ENCODE results near the gene NXPH1. TPM values are rescaled to one million over a fixed set of nuclear protein-coding genes. Genes with fewer than 3 reads are reported as not detected.

NXPH1 gene
- total RNA-seq, 1 donor from 2014 or later, result not detected

GRCh38 chr7:8442051-8442813 is 8.8 kb downstream of the NXPH1 start:
- intact Hi-C loops (cut with micrococcal nuclease), result no loop called here
- H3K4me3 Mint-ChIP-seq (ENCODE audit: low read depth), result no peak overlapping the region
- H3K9me3 Mint-ChIP-seq, result peaks cover 3% of the 10 kb centered on the region
- no peaks in the 10 kb centered on the region for H3K36me3 Mint-ChIP-seq (ENCODE audit: low read depth)
- DNase-seq (ENCODE audit: low spot score), result no peak
- H3K4me1 Mint-ChIP-seq (ENCODE audit: low read depth), result peaks cover 6% of the 10 kb centered on the region
- H3K27me3 Mint-ChIP-seq (ENCODE audit: low read depth), result peaks cover 68% of the 10 kb centered on the region
- no peak overlapping the region for H3K27ac Mint-ChIP-seq

- Mint-ChIP-seq H3K36me3 (ENCODE audit: low read depth) (no peaks in the 10 kb centered on the region), H3K9me3 (peaks cover 3% of the 10 kb centered on the region), H3K27ac (no peak overlapping the region), H3K4me1 (ENCODE audit: low read depth) (peaks cover 6% of the 10 kb centered on the region), H3K27me3 (ENCODE audit: low read depth) (peaks cover 62% of the 10 kb centered on the region), H3K4me3 (ENCODE audit: low read depth) (no peak overlapping the region)
- intact Hi-C loops (cut with micrococcal nuclease), result no loop called here
- DNase-seq (ENCODE audit: low spot score), result peak; percentile 64
These were observed 9.4 kb downstream of the NXPH1 start for GRCh38 chr7:8442814-8443304.

GRCh38 chr7:8443576-8444467 is 10.4 kb downstream of the NXPH1 start:
- Mint-ChIP-seq H3K36me3 (ENCODE audit: low read depth) (no peaks in the 10 kb centered on the region), H3K4me1 (ENCODE audit: low read depth) (peaks cover 6% of the 10 kb centered on the region), H3K9me3 (peaks cover 3% of the 10 kb centered on the region), H3K27ac (peak overlapping the region; percentile 60), H3K4me3 (ENCODE audit: low read depth) (no peak overlapping the region), H3K27me3 (ENCODE audit: low read depth) (peaks cover 53% of the 10 kb centered on the region)
- intact Hi-C loops (cut with micrococcal nuclease), result no loop called here
- no peak for DNase-seq (ENCODE audit: low spot score)

DNA sequence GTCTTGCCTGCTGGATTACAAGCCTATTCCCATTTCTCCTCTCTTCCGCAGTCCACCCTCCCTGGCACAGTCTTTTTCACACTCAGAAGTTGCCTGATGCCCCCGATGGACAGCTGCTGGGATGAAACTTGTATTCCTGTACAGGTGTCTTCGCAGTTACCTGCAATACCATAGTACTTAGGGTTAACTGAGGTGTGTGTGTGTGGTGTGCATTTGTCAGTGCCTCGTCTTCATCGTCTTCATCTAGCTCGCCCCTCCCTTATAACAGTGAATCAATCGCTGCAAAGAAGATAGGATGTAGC is 11.0 kb downstream of the NXPH1 start:
- intact Hi-C loops (cut with micrococcal nuclease), result no loop called here
- Mint-ChIP-seq H3K4me3 (ENCODE audit: low read depth) (no peak overlapping the region), H3K9me3 (peaks cover 3% of the 10 kb centered on the region), H3K27me3 (ENCODE audit: low read depth) (peaks cover 53% of the 10 kb centered on the region), H3K36me3 (ENCODE audit: low read depth) (no peaks in the 10 kb centered on the region), H3K27ac (no peak overlapping the region), H3K4me1 (ENCODE audit: low read depth) (peaks cover 6% of the 10 kb centered on the region)
- DNase-seq (ENCODE audit: low spot score), result no peak

DNA sequence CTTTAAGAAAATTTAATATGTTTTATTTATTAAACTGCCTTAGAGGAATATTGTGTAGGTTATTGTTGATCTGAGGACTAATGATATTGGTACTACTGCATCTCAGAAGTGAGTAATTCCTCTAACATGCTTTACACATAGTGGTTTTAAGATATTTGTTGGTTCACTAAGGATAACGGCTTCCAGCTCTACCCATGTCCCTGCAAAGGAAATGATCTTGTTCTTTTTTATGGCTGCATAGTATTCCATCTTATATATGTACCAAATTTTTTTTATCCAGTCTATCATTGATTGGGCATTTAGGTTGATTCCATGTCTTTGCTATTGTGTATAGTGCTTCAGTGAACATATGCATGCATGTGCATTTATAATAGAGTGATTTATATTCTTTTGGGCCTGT is 20.1 kb downstream of the NXPH1 start:
- Mint-ChIP-seq H3K4me3 (ENCODE audit: low read depth) (no peak overlapping the region), H3K27me3 (ENCODE audit: low read depth) (no peaks in the 10 kb centered on the region), H3K4me1 (ENCODE audit: low read depth) (no peaks in the 10 kb centered on the region), H3K36me3 (ENCODE audit: low read depth) (no peaks in the 10 kb centered on the region), H3K9me3 (no peaks in the 10 kb centered on the region), H3K27ac (no peak overlapping the region)
- intact Hi-C loops (cut with micrococcal nuclease), result no loop called here
- no peak for DNase-seq (ENCODE audit: low spot score)

DNA sequence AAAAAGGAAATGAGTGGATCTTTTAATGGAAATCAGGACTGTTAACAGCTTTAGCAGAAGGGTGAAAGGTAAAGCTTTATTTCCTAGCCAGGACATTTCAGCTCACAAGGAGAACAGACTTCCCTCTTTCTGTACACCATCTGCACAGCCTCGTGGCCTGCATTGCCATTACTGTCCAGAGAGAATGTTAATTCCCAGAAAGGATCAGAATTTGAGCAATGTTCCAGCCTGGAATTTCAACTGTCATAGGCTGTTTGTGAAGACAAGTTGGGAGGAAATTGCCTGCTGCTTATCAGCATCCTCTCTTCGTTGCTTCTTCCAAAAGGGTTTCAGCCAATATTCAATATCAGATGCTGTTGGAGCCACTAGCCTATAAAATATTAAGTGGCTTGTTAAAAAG is 22.0 kb downstream of the NXPH1 start:
- Mint-ChIP-seq H3K9me3 (no peaks in the 10 kb centered on the region), H3K36me3 (ENCODE audit: low read depth) (no peaks in the 10 kb centered on the region), H3K27ac (no peak overlapping the region), H3K4me1 (ENCODE audit: low read depth) (no peaks in the 10 kb centered on the region), H3K27me3 (ENCODE audit: low read depth) (no peaks in the 10 kb centered on the region), H3K4me3 (ENCODE audit: low read depth) (no peak overlapping the region)
- intact Hi-C loops (cut with micrococcal nuclease), result no loop called here
- DNase-seq (ENCODE audit: low spot score), result no peak

- intact Hi-C loops (cut with micrococcal nuclease), result no loop called here
- no peak overlapping the region for H3K27ac Mint-ChIP-seq
- H3K36me3 Mint-ChIP-seq (ENCODE audit: low read depth), result no peaks in the 10 kb centered on the region
- no peak overlapping the region for H3K4me3 Mint-ChIP-seq (ENCODE audit: low read depth)
- DNase-seq (ENCODE audit: low spot score), result no peak
- no peaks in the 10 kb centered on the region for H3K27me3 Mint-ChIP-seq (ENCODE audit: low read depth)
- no peaks in the 10 kb centered on the region for H3K4me1 Mint-ChIP-seq (ENCODE audit: low read depth)
- H3K9me3 Mint-ChIP-seq, result no peaks in the 10 kb centered on the region
These were observed 28.9 kb downstream of the NXPH1 start for GRCh38 chr7:8462309-8462708.

DNA sequence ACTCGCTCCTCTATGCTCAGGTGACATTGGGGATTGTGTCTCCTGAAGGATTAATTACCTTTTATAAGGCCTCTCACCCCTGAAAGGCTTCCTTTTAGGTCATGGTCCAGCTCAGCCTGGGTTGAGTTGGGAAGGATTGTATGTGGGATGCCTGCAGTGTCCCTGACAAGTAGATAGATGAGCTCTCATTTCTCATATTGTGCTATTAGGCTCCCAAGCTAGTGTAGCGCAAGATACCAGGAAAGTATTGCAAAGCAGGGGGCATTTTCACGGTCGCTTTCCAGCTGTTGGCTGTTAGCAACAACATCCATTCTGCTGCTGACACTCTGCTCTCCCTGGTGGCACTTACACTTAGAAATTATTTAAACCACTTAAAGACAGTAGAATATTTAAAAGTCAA is 31.9 kb downstream of the NXPH1 start:
- H3K4me3 Mint-ChIP-seq (ENCODE audit: low read depth), result no peak overlapping the region
- no peaks in the 10 kb centered on the region for H3K4me1 Mint-ChIP-seq (ENCODE audit: low read depth)
- H3K36me3 Mint-ChIP-seq (ENCODE audit: low read depth), result no peaks in the 10 kb centered on the region
- H3K9me3 Mint-ChIP-seq, result no peaks in the 10 kb centered on the region
- DNase-seq (ENCODE audit: low spot score), result no peak
- intact Hi-C loops (cut with micrococcal nuclease), result no loop called here
- H3K27ac Mint-ChIP-seq, result no peak overlapping the region
- H3K27me3 Mint-ChIP-seq (ENCODE audit: low read depth), result no peaks in the 10 kb centered on the region

DNA sequence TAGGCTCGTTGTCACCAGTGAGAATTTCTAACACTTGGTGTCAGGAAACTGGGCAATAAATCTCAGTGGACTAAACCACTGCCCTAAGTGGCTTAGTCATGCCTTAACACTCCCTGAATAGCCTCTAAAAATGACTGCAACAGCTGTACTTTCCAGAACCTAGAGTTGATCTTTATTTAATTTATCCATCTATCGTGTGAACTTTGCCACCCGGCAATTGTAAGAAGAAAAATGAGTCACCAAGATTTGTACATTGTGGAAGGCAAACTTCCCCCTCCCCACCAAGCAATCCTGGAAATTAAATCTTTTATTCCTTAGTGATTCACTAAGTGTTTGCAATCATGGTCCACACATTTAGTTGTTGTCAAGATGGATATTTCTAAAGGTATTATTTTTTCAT is 47.1 kb downstream of the NXPH1 start:
- intact Hi-C loops (cut with micrococcal nuclease), result no loop called here
- Mint-ChIP-seq H3K36me3 (ENCODE audit: low read depth) (no peaks in the 10 kb centered on the region), H3K27ac (no peak overlapping the region), H3K4me3 (ENCODE audit: low read depth) (no peak overlapping the region), H3K9me3 (no peaks in the 10 kb centered on the region), H3K4me1 (ENCODE audit: low read depth) (no peaks in the 10 kb centered on the region), H3K27me3 (ENCODE audit: low read depth) (no peaks in the 10 kb centered on the region)
- DNase-seq (ENCODE audit: low spot score), result no peak

DNA sequence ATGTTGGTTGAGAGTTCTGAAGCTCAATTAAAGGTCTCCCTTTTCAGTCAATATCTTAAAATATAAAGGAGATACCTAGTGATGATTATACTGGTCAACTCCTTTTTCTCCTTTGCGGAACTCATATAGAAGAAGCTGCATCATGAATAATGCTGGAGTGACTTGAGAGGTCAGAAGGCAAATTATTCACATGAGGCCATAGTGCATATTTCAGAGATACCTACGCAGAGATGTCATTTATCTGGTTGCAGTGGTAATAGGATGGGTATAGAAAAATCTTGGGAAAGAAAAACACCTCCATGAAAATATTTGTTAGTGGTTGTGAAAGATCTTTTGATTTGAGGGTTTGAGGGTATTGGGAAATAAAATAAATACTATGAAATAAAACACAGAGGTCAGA is 47.7 kb downstream of the NXPH1 start:
- H3K4me3 Mint-ChIP-seq (ENCODE audit: low read depth), result no peak overlapping the region
- intact Hi-C loops (cut with micrococcal nuclease), result no loop called here
- H3K4me1 Mint-ChIP-seq (ENCODE audit: low read depth), result no peaks in the 10 kb centered on the region
- no peaks in the 10 kb centered on the region for H3K9me3 Mint-ChIP-seq
- no peaks in the 10 kb centered on the region for H3K36me3 Mint-ChIP-seq (ENCODE audit: low read depth)
- H3K27ac Mint-ChIP-seq, result no peak overlapping the region
- no peaks in the 10 kb centered on the region for H3K27me3 Mint-ChIP-seq (ENCODE audit: low read depth)
- no peak for DNase-seq (ENCODE audit: low spot score)

DNA sequence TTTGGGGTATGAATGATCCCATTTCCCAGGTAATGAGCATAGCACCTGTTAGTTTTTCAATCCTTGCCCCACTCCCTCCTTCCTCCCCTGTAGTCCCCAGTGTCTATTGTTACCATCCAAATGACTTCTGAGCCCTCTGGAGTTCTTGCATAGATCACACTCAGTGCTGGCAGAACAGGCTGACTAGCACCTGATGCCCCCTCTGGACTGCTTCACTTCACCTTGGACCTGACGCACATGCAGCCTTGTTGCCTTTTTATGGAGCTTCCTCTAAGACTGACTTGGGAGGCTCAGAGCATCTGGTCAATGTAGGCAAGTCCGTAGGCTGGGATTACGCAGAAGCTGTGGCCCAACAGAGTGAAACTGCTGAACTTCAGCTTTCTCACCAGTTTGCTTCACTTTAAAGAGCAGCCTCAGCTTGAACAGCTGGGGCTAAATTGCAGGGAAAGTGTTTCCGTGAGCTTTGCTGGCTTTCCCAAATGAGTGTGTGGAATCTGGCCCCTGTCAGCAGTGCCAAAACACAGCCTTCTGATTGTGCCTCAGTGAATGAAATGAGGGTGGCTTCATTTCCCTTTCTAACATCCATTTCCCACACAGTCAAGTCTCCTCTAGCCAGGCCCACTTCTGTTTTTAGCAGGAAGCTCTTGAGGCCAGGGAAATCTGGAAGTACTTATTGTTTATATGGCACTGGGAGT is 48.5 kb downstream of the NXPH1 start:
- Mint-ChIP-seq H3K27me3 (ENCODE audit: low read depth) (no peaks in the 10 kb centered on the region), H3K4me1 (ENCODE audit: low read depth) (no peaks in the 10 kb centered on the region)
- intact Hi-C loops (cut with micrococcal nuclease), result no loop called here

GRCh38 chr7:8490391-8491045 is 57.1 kb downstream of the NXPH1 start:
- intact Hi-C loops (cut with micrococcal nuclease), result no loop called here
- Mint-ChIP-seq H3K36me3 (ENCODE audit: low read depth) (no peaks in the 10 kb centered on the region), H3K9me3 (no peaks in the 10 kb centered on the region), H3K4me1 (ENCODE audit: low read depth) (no peaks in the 10 kb centered on the region), H3K4me3 (ENCODE audit: low read depth) (no peak overlapping the region), H3K27ac (no peak overlapping the region), H3K27me3 (ENCODE audit: low read depth) (no peaks in the 10 kb centered on the region)
- DNase-seq (ENCODE audit: low spot score), result no peak

More for the DNA sequence above, 48.5 kb downstream of the NXPH1 start:
- Mint-ChIP-seq H3K9me3 (no peaks in the 10 kb centered on the region), H3K27ac (no peak overlapping the region), H3K4me3 (ENCODE audit: low read depth) (no peak overlapping the region), H3K36me3 (ENCODE audit: low read depth) (no peaks in the 10 kb centered on the region)
- DNase-seq (ENCODE audit: low spot score), result no peak
